Hair follicle dermal papilla cell (primary cell): ENCODE measurements around the gene TAB3. TPM values are rescaled to one million over a fixed set of nuclear protein-coding genes. Genes with fewer than 3 reads are reported as not detected.

Experiments used
- total RNA-seq: library from RNA; depleted of rRNA; stranded (reverse); fragments of >200 nt; gene quantifications from 2 replicates; pipeline ENCODE4 v1.2.3, GENCODE V29; 2012

TAB3 gene, protein sequence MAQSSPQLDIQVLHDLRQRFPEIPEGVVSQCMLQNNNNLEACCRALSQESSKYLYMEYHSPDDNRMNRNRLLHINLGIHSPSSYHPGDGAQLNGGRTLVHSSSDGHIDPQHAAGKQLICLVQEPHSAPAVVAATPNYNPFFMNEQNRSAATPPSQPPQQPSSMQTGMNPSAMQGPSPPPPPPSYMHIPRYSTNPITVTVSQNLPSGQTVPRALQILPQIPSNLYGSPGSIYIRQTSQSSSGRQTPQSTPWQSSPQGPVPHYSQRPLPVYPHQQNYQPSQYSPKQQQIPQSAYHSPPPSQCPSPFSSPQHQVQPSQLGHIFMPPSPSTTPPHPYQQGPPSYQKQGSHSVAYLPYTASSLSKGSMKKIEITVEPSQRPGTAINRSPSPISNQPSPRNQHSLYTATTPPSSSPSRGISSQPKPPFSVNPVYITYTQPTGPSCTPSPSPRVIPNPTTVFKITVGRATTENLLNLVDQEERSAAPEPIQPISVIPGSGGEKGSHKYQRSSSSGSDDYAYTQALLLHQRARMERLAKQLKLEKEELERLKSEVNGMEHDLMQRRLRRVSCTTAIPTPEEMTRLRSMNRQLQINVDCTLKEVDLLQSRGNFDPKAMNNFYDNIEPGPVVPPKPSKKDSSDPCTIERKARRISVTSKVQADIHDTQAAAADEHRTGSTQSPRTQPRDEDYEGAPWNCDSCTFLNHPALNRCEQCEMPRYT
- total RNA-seq = 16.2 and 16.4 TPM in 2 replicates

DNA sequence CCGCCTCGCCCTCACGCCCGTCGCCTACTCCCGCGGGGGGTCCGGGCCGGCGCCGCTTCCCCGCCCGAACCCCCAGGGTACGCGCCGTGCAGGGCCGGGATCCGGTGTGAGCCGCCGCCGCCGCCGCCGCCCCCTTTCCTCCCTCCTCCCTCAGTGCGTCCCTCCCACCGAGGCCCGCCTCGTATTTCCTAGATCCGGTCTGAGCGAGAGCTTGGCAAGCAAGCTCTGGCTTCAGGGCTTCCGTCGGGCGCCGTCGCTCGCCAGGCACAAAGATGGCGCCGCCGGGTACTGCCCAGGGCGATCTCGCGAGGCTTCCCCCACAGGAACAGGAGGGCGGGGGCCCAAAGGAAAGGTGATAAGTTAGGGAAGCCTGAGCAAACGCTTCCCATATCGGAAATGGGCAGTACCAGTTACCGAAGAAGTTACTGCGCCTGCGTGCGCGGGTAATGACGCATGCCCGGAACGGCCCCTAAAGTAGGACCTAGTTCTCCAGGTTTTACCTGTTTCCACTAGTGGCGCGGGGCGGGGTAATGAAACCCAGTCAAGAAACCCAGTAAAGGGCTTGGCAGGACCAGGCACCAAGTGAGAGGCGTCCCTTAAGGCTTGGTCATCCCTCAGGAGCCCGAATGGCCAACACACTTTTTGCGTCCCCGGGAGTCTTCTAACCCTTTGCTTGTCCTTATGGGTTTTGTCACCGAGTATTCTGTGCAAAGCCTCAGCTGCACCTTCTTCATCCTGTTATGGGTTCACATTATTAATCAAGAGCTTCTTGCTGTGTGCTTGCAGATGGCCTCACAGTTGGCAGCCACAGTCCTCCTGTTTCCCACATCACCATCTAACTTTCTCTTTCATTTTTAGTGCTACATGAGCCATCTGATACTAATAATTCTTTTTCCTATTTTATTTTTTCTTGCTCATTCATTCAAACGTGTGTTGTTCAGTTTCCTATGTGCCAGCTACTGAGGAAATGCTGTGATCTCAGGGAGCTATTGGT is at the start of gene TAB3:
Gene TAB3, minus strand, starts transcription at position 108 of the 994 bp plus-strand sequence. CDS start 29,666 bp downstream, outside the sequence.

Other genes with a start within 250 kb of the TAB3 start
- gene GK, start 235.8 kb downstream of the TAB3 start, total RNA-seq = 3.5 and 5.8 TPM in 2 replicates
- not detected in 2 replicates for gene FTHL17, start 182.8 kb upstream of the TAB3 start, total RNA-seq